ENCODE results near the gene SOAT2.

- TF ChIP-seq YY1 (IDR thresholded peaks at IDR 0.05; ENCODE audit: low read depth) (no peak), REST (IDR thresholded peaks at IDR 0.05; ENCODE audit: low read depth) (no peak), USF1 (IDR thresholded peaks at IDR 0.05) (no peak), TAF1 (IDR thresholded peaks at IDR 0.05; ENCODE audit: low read depth) (no peak), FOXM1 (IDR thresholded peaks at IDR 0.05; ENCODE audit: borderline replicate concordance, low read depth) (no peak), CREB1 (IDR thresholded peaks at IDR 0.05; ENCODE audit: low read depth) (no peak), EGR1 (IDR thresholded peaks at IDR 0.05) (no peak), RAD21 (IDR thresholded peaks at IDR 0.05; ENCODE audit: low read depth) (no peak), TCF12 (IDR thresholded peaks at IDR 0.05; ENCODE audit: low read depth) (no peak)
Observed at GRCh38 chr12:53127169-53127568, 23.9 kb downstream of the SOAT2 start.
